NCI-H2196 (cell line): ENCODE results near the gene PES1.
"Not testable (repeated sequence)": the region's sequence is repeated elsewhere in the genome, so short reads cannot be mapped to it uniquely, and the experiment has no call there.

Source experiments
- DNase-seq: peaks from one replicate; lab custom pipeline; 2025; ENCODE audit not compliant: unreplicated experiment; lab: John Stamatoyannopoulos, UW

PES1 gene

DNA sequence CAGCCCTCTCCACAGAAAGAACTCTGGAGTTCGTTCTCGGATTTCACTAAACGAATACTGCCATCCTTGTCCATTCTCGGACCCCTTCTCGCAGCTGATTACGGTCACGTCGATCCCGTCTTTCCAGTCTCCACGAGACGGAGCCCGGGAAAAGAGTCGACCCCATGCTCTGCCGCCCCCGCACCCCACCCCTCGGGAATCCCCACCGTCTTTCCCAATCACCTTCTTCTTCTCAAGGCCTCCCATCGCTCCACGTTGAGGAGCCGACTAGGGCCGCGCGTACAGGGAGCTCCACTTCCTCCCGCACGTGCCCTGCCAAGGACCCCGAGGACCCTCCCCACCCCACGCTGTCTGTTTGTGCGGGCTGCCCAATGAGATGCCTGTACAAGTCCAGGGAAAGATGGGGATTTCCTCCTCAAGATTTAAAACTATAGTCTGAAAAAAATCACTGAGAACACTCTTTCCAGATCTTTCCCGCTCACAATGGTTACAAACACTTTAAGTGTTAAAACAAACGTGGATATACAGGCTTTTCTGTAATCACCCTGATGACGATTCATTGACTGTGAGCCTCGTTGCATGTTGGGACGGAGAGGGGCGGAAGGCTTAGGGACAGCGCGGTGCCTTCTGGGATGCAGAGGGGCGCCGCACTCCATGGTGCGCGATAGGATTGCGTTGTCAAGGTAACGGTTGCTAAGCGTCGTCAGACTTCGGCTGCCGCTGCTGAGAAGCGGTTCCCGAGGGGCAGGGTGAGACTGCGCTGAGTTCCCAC, at the start of gene PES1:
PES1 (minus strand) TSS at position 323 of the 772 bp plus-strand sequence; CDS start at position 246, 77 bp downstream.
- DNase-seq: peak; percentile 91

DNA sequence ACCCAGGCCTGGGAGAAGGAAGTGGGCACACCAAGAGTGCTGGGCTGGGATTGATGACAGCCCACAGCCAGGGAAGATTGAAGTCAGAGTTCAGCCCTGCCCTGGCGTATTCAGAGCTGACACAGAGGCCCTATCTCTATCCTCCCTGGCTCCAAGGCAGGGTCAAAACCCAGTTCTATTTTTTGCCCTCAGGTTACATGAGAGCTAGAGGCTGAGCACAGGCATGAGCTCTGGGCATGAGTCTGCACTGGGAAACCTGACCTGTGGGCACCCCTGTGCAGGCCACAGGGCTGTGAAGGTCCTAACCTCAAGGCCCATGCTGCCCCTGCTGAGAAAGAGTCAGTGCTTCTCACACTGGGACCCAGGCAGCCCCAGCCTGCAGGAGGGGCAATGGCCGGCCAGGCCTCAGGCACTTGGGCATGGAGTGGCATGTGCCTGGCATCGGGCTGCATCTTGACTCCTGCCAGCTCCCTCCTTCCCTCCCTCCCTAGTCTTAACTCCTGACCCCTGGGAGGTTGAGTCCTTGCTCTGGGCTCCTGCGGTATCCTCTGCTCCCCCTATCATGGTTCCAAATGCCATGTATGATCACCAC, 49.2 kb upstream of the PES1 start:
- no peak for DNase-seq

DNA sequence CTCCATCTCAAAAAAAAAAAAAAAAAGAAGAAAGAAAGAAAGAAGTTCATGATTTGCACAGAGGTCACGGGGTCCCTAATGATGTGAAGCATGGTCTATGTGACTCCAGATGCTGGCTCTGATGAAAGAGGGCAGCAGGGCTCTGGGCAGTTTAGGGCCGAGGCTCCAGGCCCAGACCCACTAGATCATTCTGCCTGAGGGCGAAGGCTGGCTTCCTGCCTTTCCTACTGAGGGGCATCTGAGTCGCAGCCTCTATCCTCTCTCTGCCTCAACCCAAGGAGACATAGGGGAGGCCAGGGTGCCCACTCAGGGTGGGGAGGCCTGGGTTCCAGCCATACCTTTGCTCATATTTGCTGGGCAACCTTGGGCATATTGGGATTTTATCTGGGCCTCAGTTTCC, 48.7 kb upstream of the PES1 start:
- DNase-seq: no peak

DNA sequence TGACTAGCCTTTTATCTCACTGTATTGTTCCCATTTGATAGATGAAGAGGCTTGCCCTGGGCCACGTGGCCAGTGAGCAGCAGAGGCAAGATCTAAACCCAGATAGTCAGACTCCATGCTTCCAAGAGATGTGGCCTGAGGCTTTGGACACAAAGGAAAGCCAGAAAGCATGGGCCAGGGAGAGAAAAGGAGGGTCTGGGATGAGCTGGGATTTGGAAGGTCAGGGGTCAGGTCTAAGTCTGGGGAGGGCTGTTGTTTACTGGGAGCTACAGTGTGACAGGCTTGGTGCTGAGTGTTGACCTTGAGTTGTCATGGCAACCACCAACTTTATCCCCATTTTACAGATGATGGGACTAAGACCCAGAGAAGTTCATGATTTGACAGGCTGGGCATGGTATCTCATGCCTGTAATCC, 46.0 kb upstream of the PES1 start:
- DNase-seq: no peak

DNA sequence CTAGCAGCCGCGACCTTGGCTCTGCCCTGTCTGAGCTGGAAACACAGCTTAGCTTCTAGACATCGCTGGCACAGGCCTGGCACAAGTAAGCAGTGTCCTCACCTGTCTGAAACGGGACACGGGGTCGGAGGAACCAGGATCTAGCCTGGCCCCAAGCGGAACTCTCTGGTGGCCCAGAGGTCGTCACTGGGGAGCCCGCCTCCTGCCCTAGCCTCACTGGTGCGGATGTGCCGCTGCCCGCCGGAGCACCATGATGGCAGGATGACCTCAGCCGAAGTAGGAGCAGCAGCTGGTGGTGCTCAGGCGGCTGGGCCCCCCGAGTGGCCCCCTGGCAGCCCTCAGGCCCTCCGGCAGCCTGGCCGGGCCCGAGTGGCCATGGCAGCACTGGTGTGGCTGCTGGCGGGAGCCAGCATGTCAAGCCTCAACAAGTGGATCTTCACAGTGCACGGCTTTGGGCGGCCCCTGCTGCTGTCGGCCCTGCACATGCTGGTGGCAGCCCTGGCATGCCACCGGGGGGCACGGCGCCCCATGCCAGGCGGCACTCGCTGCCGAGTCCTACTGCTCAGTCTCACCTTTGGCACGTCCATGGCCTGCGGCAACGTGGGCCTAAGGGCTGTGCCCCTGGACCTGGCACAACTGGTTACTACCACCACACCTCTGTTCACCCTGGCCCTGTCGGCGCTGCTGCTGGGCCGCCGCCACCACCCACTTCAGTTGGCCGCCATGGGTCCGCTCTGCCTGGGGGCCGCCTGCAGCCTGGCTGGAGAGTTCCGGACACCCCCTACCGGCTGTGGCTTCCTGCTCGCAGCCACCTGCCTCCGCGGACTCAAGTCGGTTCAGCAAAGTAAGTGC, 44.7 kb upstream of the PES1 start:
- DNase-seq: no peak

DNA sequence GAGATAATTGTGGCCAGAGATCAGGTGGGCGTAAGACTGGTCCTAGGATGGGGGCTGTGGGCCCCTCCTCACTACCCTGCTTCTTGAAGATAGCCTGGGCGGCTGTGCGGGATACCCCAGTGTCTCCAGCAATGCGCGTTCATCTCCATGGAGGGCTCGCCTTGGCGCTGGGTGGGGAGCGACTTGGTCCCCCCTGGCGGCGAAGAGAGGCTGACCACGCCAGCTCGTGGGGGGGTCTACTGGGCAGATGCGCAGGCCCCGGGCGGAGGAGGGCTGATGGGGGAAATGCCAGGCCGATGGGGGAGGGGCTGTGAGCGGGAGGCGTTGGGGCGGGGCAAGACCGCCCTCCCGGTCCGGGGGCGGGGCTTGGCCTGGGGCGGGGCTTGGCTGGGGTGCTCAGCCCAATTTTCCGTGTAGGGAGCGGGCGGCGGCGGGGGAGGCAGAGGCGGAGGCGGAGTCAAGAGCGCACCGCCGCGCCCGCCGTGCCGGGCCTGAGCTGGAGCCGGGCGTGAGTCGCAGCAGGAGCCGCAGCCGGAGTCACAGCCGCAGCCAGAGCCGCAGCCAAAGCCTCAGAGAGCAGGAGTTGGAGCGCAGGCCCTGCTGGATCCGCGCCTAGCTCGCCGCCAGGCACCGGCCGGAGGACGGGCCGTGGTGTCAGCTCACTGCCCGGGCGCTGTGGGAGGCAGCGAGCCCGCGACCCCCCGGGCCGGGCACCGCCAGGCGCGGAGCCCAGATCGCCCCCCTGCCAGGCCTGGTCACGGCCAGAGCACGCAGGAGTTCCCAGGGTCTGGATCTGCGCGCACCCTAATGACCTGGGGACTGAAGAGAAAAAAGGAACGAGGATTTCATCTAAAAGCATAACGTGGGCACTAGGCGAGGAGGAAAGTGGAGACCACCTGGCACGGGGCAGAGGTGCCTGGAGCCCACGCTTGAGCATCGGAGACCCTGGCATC, 43.8 kb upstream of the PES1 start, which contains the start of gene SLC35E4:
SLC35E4 (plus strand) TSS at position 509 of the 953 bp plus-strand sequence. CDS start 670 bp downstream, outside the sequence.
- peak; percentile 69 for DNase-seq

DNA sequence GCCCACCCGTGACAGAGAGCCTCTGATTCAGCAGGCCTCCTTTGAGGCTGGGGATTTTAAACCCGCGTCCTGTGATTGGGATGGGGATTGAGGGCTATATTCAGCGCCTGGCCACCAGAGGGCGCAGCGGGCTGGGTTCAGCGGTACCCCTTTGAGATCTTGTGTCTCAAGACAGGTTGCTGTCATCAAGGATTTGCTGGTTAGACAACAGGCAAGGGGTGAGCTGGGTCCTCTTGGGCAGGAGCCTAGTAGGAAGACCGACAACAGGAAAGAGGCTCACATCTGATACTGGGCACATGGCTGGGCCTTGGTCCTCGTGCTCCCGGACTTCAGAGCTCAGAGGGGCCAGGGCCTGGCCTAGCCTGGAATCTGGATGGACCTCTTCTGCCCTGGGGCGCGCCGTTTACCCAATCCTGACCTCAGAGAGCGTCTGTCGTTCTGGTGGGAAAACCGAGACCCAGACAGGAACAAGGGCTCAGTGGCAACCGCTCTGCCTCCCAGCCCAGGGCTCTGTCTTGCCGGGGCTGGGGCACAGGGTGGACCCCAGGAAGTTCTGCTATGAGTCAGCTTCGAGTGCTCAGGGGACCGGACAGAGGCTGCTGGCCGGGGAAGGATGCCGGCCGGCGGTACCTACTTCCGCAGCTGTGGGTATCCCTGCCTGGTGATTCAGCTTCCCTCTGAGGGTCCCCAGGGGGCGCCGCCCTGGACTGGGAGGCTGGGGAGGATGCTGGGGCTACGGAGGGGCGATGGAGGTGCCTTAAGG, 42.9 kb upstream of the PES1 start:
- peak; percentile 69 for DNase-seq

DNA sequence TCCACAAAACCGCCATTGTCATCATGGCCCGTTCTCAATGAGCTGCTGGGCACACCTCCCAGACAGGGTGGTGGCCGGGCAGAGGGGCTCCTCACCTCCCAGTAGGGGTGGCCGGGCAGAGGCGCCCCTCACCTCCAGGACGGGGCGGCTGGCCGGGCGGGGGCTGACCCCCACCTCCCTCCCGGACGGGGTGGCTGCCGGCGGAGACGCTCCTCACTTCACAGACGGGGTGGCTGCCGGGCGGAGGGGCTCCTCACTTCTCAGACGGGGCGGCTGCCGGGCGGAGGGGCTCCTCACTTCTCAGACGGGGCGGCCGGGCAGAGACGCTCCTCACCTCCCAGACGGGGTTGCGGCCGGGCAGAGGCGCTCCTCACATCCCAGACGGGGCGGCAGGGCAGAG, 39.8 kb upstream of the PES1 start:
- not testable (repeated sequence) for DNase-seq

DNA sequence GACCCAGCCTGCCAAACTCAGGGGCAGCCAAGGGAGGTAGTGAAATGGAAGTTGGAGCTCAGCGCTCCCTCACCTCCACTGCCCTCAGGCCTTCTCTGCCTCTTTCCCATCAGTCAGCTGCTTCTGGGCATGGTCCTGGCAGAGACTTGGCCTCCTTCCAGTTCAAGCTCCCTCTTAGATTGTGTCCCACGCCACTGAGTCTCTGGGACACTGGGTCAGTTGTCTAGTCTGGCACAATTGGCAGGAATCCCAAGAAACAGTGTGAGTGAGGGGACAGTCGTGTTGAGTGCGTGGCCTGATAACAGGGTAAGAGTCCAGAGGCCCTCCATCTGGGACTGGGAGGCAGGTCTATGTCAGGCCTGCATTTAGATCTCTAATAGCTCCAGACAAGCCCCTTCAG, 36.8 kb upstream of the PES1 start:
- peak; percentile 15 for DNase-seq

DNA sequence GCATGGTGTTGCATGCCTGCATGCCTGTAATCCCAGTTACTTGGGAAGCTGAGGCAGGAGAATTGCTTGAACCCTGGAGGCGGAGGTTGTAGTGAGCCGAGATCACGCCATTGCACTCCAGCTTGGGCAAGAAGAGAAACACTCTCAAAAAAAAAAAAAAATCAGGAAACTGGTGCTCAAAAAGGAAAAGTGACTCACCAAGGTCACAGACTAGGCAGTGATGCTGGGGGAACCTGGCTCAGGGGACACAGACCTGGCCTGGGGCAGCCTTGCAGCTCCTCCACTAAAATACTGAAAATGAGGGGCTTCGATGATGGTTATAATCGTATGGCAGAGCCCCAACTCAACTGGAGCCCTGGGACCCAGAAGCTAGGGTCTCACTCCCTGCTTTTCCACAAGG, 35.8 kb upstream of the PES1 start:
- no peak for DNase-seq

DNA sequence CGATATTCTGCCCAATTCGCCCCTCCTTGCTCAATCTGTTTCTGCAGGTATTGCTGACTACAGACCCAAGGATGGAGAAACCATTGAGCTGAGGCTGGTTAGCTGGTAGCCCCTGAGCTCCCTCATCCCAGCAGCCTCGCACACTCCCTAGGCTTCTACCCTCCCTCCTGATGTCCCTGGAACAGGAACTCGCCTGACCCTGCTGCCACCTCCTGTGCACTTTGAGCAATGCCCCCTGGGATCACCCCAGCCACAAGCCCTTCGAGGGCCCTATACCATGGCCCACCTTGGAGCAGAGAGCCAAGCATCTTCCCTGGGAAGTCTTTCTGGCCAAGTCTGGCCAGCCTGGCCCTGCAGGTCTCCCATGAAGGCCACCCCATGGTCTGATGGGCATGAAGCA, 34.7 kb upstream of the PES1 start:
- no peak for DNase-seq

DNA sequence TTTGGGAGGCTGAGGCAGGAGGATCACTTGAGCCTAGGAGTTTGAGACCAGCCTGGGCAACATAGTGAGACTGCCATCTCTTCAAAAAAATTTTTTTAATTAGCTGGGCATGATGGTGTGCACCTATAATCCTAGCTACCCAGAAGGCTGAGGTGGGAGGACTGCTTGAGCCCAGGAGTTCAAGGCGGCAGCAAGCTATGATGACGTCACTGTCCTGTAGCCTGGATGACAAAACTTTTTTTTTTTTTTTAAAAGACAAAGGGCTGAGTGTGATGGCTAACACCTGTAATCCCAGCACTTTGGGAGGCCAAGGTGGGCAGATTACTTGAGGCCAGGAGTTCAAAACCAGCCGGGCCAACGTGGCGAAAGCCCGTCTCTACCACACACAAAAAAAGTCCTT, 28.2 kb upstream of the PES1 start:
- DNase-seq: not testable (repeated sequence)

DNA sequence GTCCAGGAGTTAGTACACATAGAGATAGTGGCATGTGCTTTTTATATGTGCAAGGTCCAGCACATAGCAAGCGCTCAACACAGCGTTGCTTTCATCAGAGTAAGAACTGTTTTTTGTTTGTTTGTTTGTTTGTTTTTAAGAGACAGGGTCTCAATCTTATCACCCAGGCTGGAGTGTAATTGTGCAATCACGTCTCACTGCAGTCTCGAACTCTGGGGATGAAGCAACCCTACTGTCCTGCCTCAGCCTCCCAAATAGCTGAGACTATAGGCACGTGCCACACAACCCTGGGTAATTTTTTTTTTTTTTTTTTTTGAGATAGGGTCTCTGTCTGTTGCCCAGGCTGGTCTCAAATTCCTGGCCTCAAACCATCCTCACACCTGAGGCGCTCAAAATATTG, 26.1 kb upstream of the PES1 start:
- no peak for DNase-seq

DNA sequence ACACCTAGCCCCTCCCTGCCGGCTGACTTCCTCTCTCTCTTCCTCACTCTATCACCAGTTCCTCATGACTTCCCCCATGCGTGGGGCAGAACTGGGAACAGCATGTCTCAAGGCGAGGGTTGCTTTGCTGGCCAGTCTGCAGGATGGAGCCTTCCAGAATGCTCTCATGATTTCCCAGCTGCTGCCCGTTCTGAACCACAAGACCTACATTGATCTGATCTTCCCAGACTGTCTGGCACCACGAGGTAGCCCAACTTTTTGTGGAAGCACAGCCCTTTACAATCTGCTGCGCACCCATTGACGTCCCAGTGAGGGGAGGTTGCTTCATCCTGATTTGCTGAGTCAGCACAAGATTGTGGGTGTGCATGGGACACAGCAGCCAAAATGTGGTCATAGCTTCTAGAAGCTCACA, 23.8 kb upstream of the PES1 start:
- DNase-seq: no peak

DNA sequence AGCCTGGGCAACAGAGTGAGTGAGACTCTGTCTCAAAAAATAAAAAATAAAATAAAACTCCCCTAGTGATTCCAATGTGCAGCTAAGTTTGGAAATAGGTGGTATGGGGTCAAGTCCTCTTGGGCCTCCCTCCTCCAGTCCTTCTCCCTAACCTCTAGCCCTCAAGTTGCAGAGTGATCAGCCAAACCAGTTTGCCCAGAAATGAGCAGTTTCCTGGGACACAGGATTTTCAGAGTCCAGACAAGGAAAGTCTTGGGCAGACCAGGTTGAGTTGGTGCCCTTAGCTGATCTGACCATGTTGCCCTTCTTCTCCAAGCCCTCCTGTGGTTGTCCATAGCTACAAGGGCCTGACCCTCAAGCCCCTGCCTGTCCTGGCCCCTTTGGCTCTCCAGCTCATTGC, 23.2 kb upstream of the PES1 start:
- DNase-seq: no peak

DNA sequence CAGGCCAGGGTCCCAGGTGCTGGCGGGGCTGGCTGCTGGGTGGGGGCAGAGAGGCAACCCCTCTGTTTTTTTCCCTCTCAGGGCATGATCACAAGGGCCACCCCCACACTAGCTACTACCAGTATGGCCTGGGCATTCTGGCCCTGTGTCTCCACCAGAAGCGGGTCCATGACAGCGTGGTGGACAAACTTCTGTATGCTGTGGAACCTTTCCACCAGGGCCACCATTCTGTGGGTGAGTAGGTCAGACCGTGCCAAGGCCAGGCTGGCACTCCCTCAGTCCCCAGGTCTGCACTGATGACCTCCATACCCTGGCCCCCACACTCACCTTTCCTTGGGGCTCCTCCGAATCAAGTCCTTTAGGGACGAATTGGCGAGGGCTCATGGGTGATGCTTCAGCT, 22.6 kb upstream of the PES1 start:
- no peak for DNase-seq

DNA sequence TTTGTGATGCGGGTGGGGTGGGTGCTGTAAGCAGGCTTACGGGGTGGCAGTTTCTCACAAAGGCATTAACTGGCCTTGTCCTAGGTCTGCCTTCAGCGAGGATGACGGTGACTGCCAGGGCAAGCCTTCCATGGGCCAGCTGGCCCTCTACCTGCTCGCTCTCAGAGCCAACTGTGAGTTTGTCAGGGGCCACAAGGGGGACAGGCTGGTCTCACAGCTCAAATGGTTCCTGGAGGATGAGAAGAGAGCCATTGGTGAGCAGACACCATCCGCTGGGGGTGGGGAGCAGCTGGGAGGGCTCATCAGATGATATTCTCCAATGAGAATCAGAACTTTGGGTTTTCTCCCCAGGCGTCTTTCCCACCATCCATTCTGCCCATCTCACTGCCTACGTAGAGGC, 21.1 kb upstream of the PES1 start:
- DNase-seq: no peak

DNA sequence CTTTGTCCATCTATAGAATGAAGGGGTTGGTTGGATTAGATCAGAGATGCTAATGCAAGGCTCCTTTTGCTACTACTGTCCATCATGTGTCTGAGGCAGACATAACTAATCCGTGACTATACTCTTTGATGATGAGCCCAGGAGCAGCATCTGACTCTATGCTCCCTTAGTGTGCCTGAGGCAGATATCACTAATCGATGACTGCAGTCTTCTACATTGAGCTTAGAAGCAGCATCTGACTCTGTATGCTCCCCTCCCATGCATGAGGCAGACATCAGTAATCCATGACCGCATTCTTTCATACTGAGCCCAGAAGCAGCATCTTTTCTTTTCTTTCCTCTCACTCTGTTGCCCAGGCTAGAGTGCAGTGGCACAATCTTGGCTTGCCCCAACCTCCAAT, 19.5 kb upstream of the PES1 start:
- no peak for DNase-seq

DNA sequence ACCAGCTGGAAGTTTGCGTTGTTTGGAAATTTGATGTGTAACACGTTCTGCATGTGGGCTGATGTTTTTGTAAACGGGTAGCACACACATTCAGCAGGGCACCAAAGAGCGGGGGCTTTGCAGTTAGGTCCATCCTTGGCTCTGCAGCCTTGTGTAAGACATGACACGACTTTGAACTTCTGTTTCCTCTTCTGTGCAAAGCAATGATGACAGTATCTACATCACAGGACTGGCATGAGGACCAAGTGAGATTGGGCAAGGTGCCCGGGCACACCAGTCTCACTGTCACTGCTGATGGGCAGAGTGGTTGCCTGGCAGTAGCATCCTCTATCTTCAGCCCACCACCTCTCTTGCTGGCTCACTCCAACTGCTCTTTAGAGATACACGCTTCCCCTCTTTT, 18.6 kb upstream of the PES1 start:
- DNase-seq: no peak
